ENCODE results near the gene MVP.

DNA sequence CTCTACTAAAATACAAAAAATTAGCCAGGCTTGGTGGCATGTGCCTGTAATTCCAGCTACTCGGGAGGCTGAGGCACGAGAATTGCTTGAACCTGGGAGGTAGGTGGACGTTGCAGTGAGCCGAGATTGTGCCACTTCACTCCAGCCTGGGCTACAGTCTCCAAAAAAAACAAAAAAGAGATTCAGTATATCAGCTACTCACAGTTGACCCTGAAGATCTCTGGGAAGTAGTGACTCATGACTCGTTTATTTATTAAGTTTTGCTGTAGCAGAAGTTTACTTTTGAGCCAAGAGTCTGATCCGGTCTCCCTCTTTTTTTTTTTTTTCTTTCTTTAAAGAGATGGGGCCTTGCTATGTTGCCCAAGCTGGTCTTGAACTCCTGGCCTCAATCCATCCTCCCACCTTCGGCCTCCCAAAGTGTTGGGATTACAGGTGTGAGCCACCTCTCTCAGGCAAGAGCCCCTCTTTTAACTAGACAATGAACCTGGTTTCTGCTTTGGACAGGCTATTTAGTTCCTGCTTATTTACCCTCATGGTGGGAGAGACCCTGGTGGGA, 4.4 kb downstream of the MVP start:
- TF ChIP-seq CTCF (IDR thresholded peaks at IDR 0.05) (no peak), POLR2A (IDR thresholded peaks at IDR 0.05) (no peak), POLR2AphosphoS5 (IDR thresholded peaks at IDR 0.05) (no peak), EP300 (IDR thresholded peaks at IDR 0.05) (no peak)

Data from gastroesophageal sphincter (tissue), 3 donors.